Thyroid gland (tissue), 4 donors: ENCODE results near the gene SLC25A26. TPM values are rescaled to one million over a fixed set of nuclear protein-coding genes. Genes with fewer than 3 reads are reported as not detected.

Experiments used
- DNase-seq, 2 donors: peaks; one replicate each; pipeline ENCODE4 v3.0.0-alpha.2; 2019
- H3K27ac ChIP-seq, 3 donors: fragments of 200-600 bp; sonication (generic); 1 replicate in 2 of 3; 2 replicates in 1 of 3; pipeline ENCODE4 v1.5.1; 2016 to 2019; ENCODE audit warnings: mild to moderate bottlenecking in 1 of 3, moderate library complexity in 1 of 3
- H3K27me3 ChIP-seq: fragments of 200-600 bp; sonication (generic); one replicate; pipeline ENCODE4 v1.5.1; 2019
- H3K36me3 ChIP-seq, 2 donors: fragments of 200-600 bp; sonication (generic); one replicate each; pipeline ENCODE4 v1.5.1; 2016 to 2019
- H3K4me1 ChIP-seq, 2 donors: fragments of 200-600 bp; sonication (generic); one replicate each; pipeline ENCODE4 v1.5.1; 2017 to 2019
- H3K4me3 ChIP-seq, 3 donors: fragments of 200-600 bp; sonication (generic); replicated peaks in 1 of 3; 1 replicate in 2 of 3; 2 replicates in 1 of 3; pipeline ENCODE4 v1.5.1; 2016; ENCODE audit warnings: mild to moderate bottlenecking in 1 of 3
- H3K9me3 ChIP-seq: fragments of 200-600 bp; sonication (generic); one replicate; pipeline ENCODE4 v1.5.1; 2017
- CTCF ChIP-seq, 6 experiments: fragments of 200-600 bp in 3 of 6; fragments of 450-650 bp in 3 of 6; sonication (generic) in 3 of 6; IDR thresholded peaks; one replicate each; pipeline ENCODE4 v1.5.1; 2016 to 2019; ENCODE audit warnings: antibody characterized with exemption in 6 of 6, mild to moderate bottlenecking in 2 of 6, inconsistent platforms in 1 of 6, moderate library complexity in 1 of 6
- POLR2A ChIP-seq, 2 donors: fragments of 450-650 bp; IDR thresholded peaks; one replicate each; pipeline ENCODE4 v1.6.1; 2017; ENCODE audit warnings: antibody characterized with exemption in 2 of 2, mild to moderate bottlenecking in 2 of 2, moderate library complexity in 1 of 2
- WGBS, 2 donors: methylation state at CpG; one replicate each; pipeline ENCODE4 v1.1.5; 2017; 5-methylcytosine and 5-hydroxymethylcytosine counted together
- intact Hi-C: fragments of 100-400 bp; cut with DNase I; formaldehyde crosslinking; loops from one replicate; pipeline ENCODE4 v1.15.1; 2023
- total RNA-seq, 4 donors: library from RNA; depleted of rRNA; stranded (reverse); fragments of >200 nt; gene quantifications; one replicate each; pipeline ENCODE4 v1.2.3, GENCODE V29; 2016

SLC25A26 gene
- total RNA-seq, 4 donors from 2014 or later, result 30.9 to 34.7 (median 32.4) TPM

- intact Hi-C loops, result no loop called here
- Histone ChIP-seq H3K9me3 (no peaks in the 10 kb centered on the region), H3K4me1 (no peaks in the 10 kb centered on the region), H3K27me3 (no peaks in the 10 kb centered on the region), H3K27ac (no peak overlapping the region), H3K36me3 (no peaks in the 10 kb centered on the region), H3K4me3 (no peak overlapping the region)
- WGBS, 2 donors, result 95% methylated on average over 4 of the region's 4 CpGs; no CpG with 5 or more reads in 1 of the 2 donors
- no peak for TF ChIP-seq POLR2A (IDR thresholded peaks at IDR 0.05)
- TF ChIP-seq CTCF (IDR thresholded peaks at IDR 0.05), result no peak
- no peak for DNase-seq
Measured at GRCh38 chr3:66312039-66312438, 91.2 kb downstream of the SLC25A26 start.

- H3K4me3 ChIP-seq, result no peak overlapping the region
- no peaks in the 10 kb centered on the region for H3K36me3 ChIP-seq
- H3K9me3 ChIP-seq, result no peaks in the 10 kb centered on the region
- H3K4me1 ChIP-seq, result no peaks in the 10 kb centered on the region
- WGBS, 2 donors, result 81 to 86% methylated on average over 6 of the region's 6 CpGs
- DNase-seq, result no peak
- intact Hi-C loops, result no loop called here
- H3K27ac ChIP-seq, result no peak overlapping the region
- no peaks in the 10 kb centered on the region for H3K27me3 ChIP-seq
- no peak for TF ChIP-seq POLR2A (IDR thresholded peaks at IDR 0.05)
- TF ChIP-seq CTCF (IDR thresholded peaks at IDR 0.05), result no peak
Measured at GRCh38 chr3:66314455-66314854, 93.7 kb downstream of the SLC25A26 start.

- H3K4me1 ChIP-seq, result no peaks in the 10 kb centered on the region
- no peak overlapping the region for H3K27ac ChIP-seq
- intact Hi-C loops, result no loop called here
- 85 to 89% methylated on average over 6 to 7 of the region's 7 CpGs for WGBS, 2 donors
- H3K36me3 ChIP-seq, result no peaks in the 10 kb centered on the region
- no peak for DNase-seq
- H3K9me3 ChIP-seq, result no peaks in the 10 kb centered on the region
- H3K4me3 ChIP-seq, result no peak overlapping the region
- TF ChIP-seq CTCF (IDR thresholded peaks at IDR 0.05) (no peak), POLR2A (IDR thresholded peaks at IDR 0.05) (no peak)
- H3K27me3 ChIP-seq, result no peaks in the 10 kb centered on the region
Measured at GRCh38 chr3:66317750-66318376, 97.1 kb downstream of the SLC25A26 start.

GRCh38 chr3:66320390-66320789, 99.6 kb downstream of the SLC25A26 start:
- Histone ChIP-seq H3K9me3 (no peaks in the 10 kb centered on the region), H3K4me3 (no peak overlapping the region), H3K4me1 (no peaks in the 10 kb centered on the region), H3K36me3 (no peaks in the 10 kb centered on the region), H3K27me3 (no peaks in the 10 kb centered on the region), H3K27ac (no peak overlapping the region)
- no peak for DNase-seq
- 81 to 84% methylated on average over 1 of the region's 1 CpG for WGBS, 2 donors
- intact Hi-C loops, result no loop called here
- TF ChIP-seq POLR2A (IDR thresholded peaks at IDR 0.05), result no peak
- TF ChIP-seq CTCF (IDR thresholded peaks at IDR 0.05), result no peak

- no peak for TF ChIP-seq POLR2A (IDR thresholded peaks at IDR 0.05)
- no peak for TF ChIP-seq CTCF (IDR thresholded peaks at IDR 0.05)
- Histone ChIP-seq H3K4me3 (no peak overlapping the region), H3K27ac (no peak overlapping the region)
Measured at GRCh38 chr3:66322436-66322835, 101.6 kb downstream of the SLC25A26 start.

More at GRCh38 chr3:66322436-66322835, 101.6 kb downstream of the SLC25A26 start:
- intact Hi-C loops, result no loop called here
- Histone ChIP-seq H3K9me3 (no peaks in the 10 kb centered on the region), H3K4me1 (no peaks in the 10 kb centered on the region), H3K27me3 (no peaks in the 10 kb centered on the region), H3K36me3 (no peaks in the 10 kb centered on the region)
- no peak for DNase-seq
